ENCODE results near the gene PROS1.

DNA sequence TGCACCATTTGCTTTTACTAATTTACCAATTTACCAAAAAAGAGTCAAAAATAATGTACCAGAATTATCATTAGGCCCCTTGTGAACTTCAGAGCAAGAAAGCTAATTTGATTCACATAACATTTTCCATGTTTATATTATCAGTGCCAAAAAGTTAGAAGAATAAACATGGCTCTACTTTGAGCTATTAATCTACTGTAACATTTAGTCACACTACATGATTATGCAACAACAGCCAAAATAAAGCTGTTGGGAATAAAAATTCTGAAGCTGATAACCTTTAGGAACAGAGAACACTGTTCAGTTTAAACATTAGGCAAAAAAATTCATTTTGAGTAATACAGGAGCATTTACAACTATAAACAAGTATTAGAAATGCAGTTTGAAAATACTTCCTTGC, 63.6 kb downstream of the PROS1 start:
- TF ChIP-seq EZH2phosphoT487 (IDR thresholded peaks at IDR 0.05; ENCODE audit: borderline replicate concordance, low read depth, low read length): no peak
- TF ChIP-seq, protein P1, sequence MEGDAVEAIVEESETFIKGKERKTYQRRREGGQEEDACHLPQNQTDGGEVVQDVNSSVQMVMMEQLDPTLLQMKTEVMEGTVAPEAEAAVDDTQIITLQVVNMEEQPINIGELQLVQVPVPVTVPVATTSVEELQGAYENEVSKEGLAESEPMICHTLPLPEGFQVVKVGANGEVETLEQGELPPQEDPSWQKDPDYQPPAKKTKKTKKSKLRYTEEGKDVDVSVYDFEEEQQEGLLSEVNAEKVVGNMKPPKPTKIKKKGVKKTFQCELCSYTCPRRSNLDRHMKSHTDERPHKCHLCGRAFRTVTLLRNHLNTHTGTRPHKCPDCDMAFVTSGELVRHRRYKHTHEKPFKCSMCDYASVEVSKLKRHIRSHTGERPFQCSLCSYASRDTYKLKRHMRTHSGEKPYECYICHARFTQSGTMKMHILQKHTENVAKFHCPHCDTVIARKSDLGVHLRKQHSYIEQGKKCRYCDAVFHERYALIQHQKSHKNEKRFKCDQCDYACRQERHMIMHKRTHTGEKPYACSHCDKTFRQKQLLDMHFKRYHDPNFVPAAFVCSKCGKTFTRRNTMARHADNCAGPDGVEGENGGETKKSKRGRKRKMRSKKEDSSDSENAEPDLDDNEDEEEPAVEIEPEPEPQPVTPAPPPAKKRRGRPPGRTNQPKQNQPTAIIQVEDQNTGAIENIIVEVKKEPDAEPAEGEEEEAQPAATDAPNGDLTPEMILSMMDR (conservative IDR thresholded peaks at IDR 0.05; ENCODE audit: low read length): no peak
